Lower leg skin (tissue), 3 donors: ENCODE data around the gene PTPRU.
"Not testable (repeated sequence)": the region's sequence is repeated elsewhere in the genome, so short reads cannot be mapped to it uniquely, and the experiment has no call there.

Experiments used
- POLR2A ChIP-seq, 2 donors: fragments of 450-650 bp; IDR thresholded peaks; one replicate each; pipeline ENCODE4 v1.6.1; 2016 to 2017; ENCODE audit warnings: antibody characterized with exemption in 2 of 2, mild to moderate bottlenecking in 1 of 2, moderate library complexity in 1 of 2
- TF ChIP-seq, protein P1 (sequence below), 3 donors: fragments of 450-650 bp; IDR thresholded peaks; one replicate each; pipeline ENCODE4 v1.5.1; 2016; ENCODE audit warnings: antibody characterized with exemption in 3 of 3, mild to moderate bottlenecking in 3 of 3, moderate library complexity in 2 of 3

DNA sequence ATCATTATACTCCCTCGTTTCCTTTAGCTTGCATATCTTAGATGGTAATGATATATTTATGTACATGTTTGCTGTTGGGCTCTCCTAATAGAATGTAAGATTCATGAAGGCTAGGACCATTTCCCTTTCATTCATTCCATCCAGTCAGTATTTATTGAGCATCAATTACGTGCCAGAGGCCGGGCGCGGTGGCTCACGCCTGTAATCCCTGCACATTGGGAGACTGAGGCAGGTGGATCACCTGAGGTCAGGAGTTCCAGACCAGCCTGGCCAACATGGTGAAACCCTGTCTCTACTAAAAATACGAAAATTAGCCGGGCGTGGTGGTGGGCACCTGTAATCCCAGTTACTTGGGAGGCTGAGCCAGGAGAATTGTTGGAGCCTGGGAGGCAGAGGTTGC lies 1.4 kb upstream of the PTPRU start:
- TF ChIP-seq, protein P1, sequence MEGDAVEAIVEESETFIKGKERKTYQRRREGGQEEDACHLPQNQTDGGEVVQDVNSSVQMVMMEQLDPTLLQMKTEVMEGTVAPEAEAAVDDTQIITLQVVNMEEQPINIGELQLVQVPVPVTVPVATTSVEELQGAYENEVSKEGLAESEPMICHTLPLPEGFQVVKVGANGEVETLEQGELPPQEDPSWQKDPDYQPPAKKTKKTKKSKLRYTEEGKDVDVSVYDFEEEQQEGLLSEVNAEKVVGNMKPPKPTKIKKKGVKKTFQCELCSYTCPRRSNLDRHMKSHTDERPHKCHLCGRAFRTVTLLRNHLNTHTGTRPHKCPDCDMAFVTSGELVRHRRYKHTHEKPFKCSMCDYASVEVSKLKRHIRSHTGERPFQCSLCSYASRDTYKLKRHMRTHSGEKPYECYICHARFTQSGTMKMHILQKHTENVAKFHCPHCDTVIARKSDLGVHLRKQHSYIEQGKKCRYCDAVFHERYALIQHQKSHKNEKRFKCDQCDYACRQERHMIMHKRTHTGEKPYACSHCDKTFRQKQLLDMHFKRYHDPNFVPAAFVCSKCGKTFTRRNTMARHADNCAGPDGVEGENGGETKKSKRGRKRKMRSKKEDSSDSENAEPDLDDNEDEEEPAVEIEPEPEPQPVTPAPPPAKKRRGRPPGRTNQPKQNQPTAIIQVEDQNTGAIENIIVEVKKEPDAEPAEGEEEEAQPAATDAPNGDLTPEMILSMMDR (IDR thresholded peaks at IDR 0.05): not testable (repeated sequence)
- TF ChIP-seq POLR2A (IDR thresholded peaks at IDR 0.05): not testable (repeated sequence)
